MM.1S (cell line): ENCODE results near the gene TDP2.

Experiments
- DNase-seq: peaks from one replicate; pipeline ENCODE4 v3.0.0-alpha.2; 2015
- H2AFZ ChIP-seq: fragments of 300-600 bp; sonication (generic); 2 replicates; pipeline ENCODE4 v1.6.0; 2016; ENCODE audit warnings: antibody characterized with exemption, low read length
- H3F3A ChIP-seq: fragments of 300-600 bp; sonication (generic); 2 replicates; pipeline ENCODE4 v1.6.1; 2016; ENCODE audit warnings: mild to moderate bottlenecking, antibody characterized with exemption, low read length, moderate library complexity, mixed read lengths; ENCODE audit not compliant: insufficient read depth
- H3K27ac ChIP-seq: fragments of 300-600 bp; sonication (generic); 2 replicates; pipeline ENCODE4 v1.5.1; 2016; ENCODE audit warnings: mild to moderate bottlenecking, low read length
- H3K27me3 ChIP-seq: fragments of 300-600 bp; sonication (generic); replicated peaks from 2 replicates; pipeline ENCODE4 v1.6.0; 2016; ENCODE audit warnings: low read length; ENCODE audit not compliant: insufficient read depth
- H3K36me3 ChIP-seq: fragments of 300-600 bp; sonication (generic); replicated peaks from 2 replicates; pipeline ENCODE4 v1.6.1; 2016; ENCODE audit warnings: mild to moderate bottlenecking, low read length, mixed read lengths; ENCODE audit not compliant: insufficient read depth
- H3K4me1 ChIP-seq: fragments of 300-600 bp; sonication (generic); 2 replicates; pipeline ENCODE4 v1.6.1; 2016; ENCODE audit warnings: low read length, mixed read lengths
- H3K4me2 ChIP-seq: fragments of 300-600 bp; sonication (generic); 2 replicates; pipeline ENCODE4 v1.6.0; 2016; ENCODE audit warnings: low read depth, low read length
- H3K4me3 ChIP-seq: fragments of 300-600 bp; sonication (generic); 2 replicates; pipeline ENCODE4 v1.5.1; 2016; ENCODE audit warnings: low read length, mixed read lengths
- H3K79me2 ChIP-seq: fragments of 300-600 bp; sonication (generic); 2 replicates; pipeline ENCODE4 v1.6.1; 2016; ENCODE audit warnings: mixed run types, low read length, mixed read lengths
- H3K9ac ChIP-seq: fragments of 300-600 bp; sonication (generic); 2 replicates; pipeline ENCODE4 v1.6.1; 2016; ENCODE audit warnings: low read length, mixed read lengths
- H3K9me2 ChIP-seq: fragments of 300-600 bp; sonication (generic); replicated peaks from 2 replicates; pipeline ENCODE4 v1.6.1; 2016; ENCODE audit warnings: mild to moderate bottlenecking, low read length, mixed read lengths; ENCODE audit not compliant: insufficient read depth
- H3K9me3 ChIP-seq: fragments of 300-600 bp; sonication (generic); replicated peaks from 2 replicates; pipeline ENCODE4 v1.6.1; 2016; ENCODE audit warnings: mild to moderate bottlenecking, low read length, mixed read lengths; ENCODE audit not compliant: insufficient read depth
- H4K20me1 ChIP-seq: fragments of 300-600 bp; sonication (generic); 2 replicates; pipeline ENCODE4 v1.6.1; 2016; ENCODE audit warnings: mild to moderate bottlenecking, low read length, moderate library complexity, mixed read lengths; ENCODE audit not compliant: insufficient read depth
- EZH2 ChIP-seq: fragments of 300-600 bp; sonication (generic); optimal IDR thresholded peaks from 2 replicates; pipeline ENCODE3; 2017; ENCODE audit warnings: low read depth, mild to moderate bottlenecking, antibody characterized with exemption, low read length, mixed read lengths
- EZH2phosphoT487 ChIP-seq: fragments of 300-600 bp; sonication (generic); IDR thresholded peaks from 2 replicates; pipeline ENCODE4 v1.6.1; 2018; ENCODE audit warnings: antibody characterized with exemption, low read length
- TF ChIP-seq, protein P1 (sequence below): fragments of 300-600 bp; sonication (generic); IDR thresholded peaks from 2 replicates; pipeline ENCODE4 v1.5.1; 2016; ENCODE audit warnings: antibody characterized with exemption, low read length, mixed read lengths

Gene TDP2

DNA sequence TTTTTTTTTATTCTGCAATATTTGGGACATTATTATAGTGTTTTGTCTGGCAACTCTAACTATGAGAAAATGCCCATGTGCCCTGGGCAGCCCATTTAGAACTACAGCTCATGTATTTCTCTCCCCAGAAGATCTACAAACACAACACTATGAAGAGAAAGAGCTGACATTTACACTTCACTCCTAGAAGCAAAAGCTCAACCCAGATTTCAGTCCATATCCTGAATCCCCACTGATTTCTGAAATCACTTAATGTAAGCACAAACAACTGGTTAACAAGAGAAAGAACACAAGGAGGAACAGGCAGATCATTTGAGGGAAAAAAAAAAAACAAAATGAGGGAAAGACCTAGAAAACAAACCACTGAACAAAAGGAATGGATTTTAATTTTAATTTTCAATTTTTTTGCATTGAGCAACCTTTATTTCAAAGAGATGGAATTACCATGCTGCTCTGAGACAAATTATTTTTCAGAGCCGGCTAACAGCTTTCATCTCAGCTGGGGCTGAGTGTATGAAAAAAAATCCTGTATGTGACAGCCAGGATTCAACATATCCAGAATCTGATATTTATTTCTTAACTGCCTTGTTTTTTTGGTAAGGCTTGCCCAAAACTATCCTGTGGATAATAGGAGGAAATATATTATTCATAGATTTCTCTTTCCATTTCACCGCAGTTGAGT lies 53.2 kb downstream of the TDP2 start:
- H3K4me2 ChIP-seq, result no peak overlapping the region
- H3F3A ChIP-seq, result no peaks in the 10 kb centered on the region
- H3K27ac ChIP-seq, result no peak overlapping the region
- no peaks in the 10 kb centered on the region for H4K20me1 ChIP-seq
- H3K27me3 ChIP-seq, result no peaks in the 10 kb centered on the region
- no peaks in the 10 kb centered on the region for H3K79me2 ChIP-seq
- no peaks in the 10 kb centered on the region for H3K9me2 ChIP-seq
- TF ChIP-seq, protein P1, sequence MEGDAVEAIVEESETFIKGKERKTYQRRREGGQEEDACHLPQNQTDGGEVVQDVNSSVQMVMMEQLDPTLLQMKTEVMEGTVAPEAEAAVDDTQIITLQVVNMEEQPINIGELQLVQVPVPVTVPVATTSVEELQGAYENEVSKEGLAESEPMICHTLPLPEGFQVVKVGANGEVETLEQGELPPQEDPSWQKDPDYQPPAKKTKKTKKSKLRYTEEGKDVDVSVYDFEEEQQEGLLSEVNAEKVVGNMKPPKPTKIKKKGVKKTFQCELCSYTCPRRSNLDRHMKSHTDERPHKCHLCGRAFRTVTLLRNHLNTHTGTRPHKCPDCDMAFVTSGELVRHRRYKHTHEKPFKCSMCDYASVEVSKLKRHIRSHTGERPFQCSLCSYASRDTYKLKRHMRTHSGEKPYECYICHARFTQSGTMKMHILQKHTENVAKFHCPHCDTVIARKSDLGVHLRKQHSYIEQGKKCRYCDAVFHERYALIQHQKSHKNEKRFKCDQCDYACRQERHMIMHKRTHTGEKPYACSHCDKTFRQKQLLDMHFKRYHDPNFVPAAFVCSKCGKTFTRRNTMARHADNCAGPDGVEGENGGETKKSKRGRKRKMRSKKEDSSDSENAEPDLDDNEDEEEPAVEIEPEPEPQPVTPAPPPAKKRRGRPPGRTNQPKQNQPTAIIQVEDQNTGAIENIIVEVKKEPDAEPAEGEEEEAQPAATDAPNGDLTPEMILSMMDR, result no peak
- TF ChIP-seq EZH2phosphoT487 (no peak), EZH2 (no peak)
- H3K9me3 ChIP-seq, result no peaks in the 10 kb centered on the region
- H3K4me3 ChIP-seq, result no peak overlapping the region
- H3K36me3 ChIP-seq, result no peaks in the 10 kb centered on the region
- DNase-seq, result no peak
- no peak overlapping the region for H2AFZ ChIP-seq
- H3K4me1 ChIP-seq, result no peaks in the 10 kb centered on the region
- no peak overlapping the region for H3K9ac ChIP-seq

DNA sequence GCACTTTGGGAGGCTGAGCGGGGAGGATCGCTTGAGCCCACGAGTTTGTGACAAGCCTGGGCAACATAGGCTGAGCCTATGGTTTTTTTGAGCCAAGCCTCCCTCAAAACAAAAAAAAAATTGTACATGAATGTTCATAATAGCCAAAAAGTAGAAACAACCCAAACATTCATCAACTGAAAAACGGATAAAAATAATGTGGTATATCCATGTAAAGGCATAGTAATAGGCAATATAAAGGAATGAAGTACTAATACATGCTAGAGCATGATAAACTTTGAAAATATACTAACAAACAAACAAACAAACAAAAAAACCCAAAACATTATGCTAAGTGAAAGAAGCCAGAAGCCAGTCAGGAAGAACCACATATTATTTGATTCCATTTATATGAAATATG lies 56.0 kb downstream of the TDP2 start:
- Histone ChIP-seq H3K9ac (no peak overlapping the region), H4K20me1 (no peaks in the 10 kb centered on the region), H3K9me3 (no peaks in the 10 kb centered on the region), H3K79me2 (no peaks in the 10 kb centered on the region), H3K36me3 (no peaks in the 10 kb centered on the region), H3K4me2 (no peak overlapping the region), H3K9me2 (no peaks in the 10 kb centered on the region), H3K4me3 (no peak overlapping the region), H3F3A (no peaks in the 10 kb centered on the region), H2AFZ (no peak overlapping the region), H3K27ac (no peak overlapping the region), H3K27me3 (no peaks in the 10 kb centered on the region), H3K4me1 (no peaks in the 10 kb centered on the region)
- no peak for DNase-seq
- TF ChIP-seq EZH2phosphoT487, result no peak
- TF ChIP-seq EZH2, result no peak
- TF ChIP-seq, protein P1, result no peak

DNA sequence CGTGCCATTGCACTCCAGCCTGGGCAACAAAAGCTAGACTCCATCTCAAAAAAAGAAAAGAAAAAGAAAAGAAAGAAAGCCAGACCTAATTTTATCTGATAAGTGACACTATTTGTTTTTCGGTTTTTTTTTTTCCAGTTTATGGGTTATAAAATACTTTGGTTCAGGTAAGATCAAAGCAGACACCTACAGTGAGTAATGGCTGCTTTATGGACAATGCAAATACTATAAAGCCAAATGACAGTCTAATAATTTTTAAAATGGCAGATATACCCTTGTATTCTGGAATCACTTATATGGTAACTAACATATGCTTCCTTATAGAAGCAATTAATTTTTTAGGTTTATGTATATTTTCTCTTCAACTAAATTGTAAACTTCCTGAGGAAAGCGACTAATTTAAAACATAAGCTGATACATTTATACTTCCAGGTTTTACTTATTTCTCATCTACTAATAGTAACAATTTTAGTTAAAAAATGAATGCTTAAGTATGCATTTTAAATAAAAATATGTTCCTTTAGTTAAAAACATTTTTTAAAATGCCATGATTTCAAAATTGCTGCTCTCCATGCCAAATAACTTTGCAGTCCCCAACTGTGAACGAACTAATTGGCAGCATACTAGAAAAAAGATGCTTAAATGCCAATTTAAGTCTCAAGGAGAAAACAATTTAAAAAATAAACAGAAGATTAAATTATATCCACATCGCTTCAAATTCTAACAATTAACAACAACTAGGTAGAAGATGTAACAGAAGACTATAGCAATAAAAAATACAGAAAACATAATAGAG lies 59.2 kb downstream of the TDP2 start:
- Histone ChIP-seq H3K4me1 (no peaks in the 10 kb centered on the region), H3K27ac (no peak overlapping the region), H3K79me2 (no peaks in the 10 kb centered on the region), H3K9ac (no peak overlapping the region), H2AFZ (no peak overlapping the region), H4K20me1 (no peaks in the 10 kb centered on the region), H3F3A (no peaks in the 10 kb centered on the region), H3K36me3 (no peaks in the 10 kb centered on the region), H3K9me3 (no peaks in the 10 kb centered on the region), H3K27me3 (no peaks in the 10 kb centered on the region), H3K4me2 (no peak overlapping the region), H3K4me3 (no peak overlapping the region), H3K9me2 (no peaks in the 10 kb centered on the region)
- TF ChIP-seq, protein P1, result no peak
- no peak for TF ChIP-seq EZH2phosphoT487
- no peak for TF ChIP-seq EZH2
- DNase-seq, result no peak
